HG02759 (cell line): ENCODE data around the gene MOV10L1.

Experiments
- ATAC-seq: cut with Tn5 transposase; IDR thresholded peaks from one replicate; pipeline ENCODE4 v1.9.1; 2021; ENCODE audit warnings: mild to moderate bottlenecking, moderate library complexity; ENCODE audit not compliant: unreplicated experiment

MOV10L1 gene

GRCh38 chr22:50058906-50059880 is 30.6 kb upstream of the MOV10L1 start:
- no peak for ATAC-seq

GRCh38 chr22:50059881-50060262 is 29.9 kb upstream of the MOV10L1 start:
- no peak for ATAC-seq

- ATAC-seq = no peak
These were observed 29.2 kb upstream of the MOV10L1 start for GRCh38 chr22:50060441-50061140.

- ATAC-seq = no peak
These were observed 28.5 kb upstream of the MOV10L1 start for GRCh38 chr22:50061141-50061823.

- no peak for ATAC-seq
These were observed 27.9 kb upstream of the MOV10L1 start for GRCh38 chr22:50061824-50062355.

GRCh38 chr22:50062509-50063135 is 27.2 kb upstream of the MOV10L1 start:
- no peak for ATAC-seq

- no peak for ATAC-seq
These were observed 26.0 kb upstream of the MOV10L1 start for GRCh38 chr22:50063589-50064393.

- ATAC-seq = no peak
These were observed 25.4 kb upstream of the MOV10L1 start for GRCh38 chr22:50064453-50064852.

GRCh38 chr22:50067244-50067643 is 22.6 kb upstream of the MOV10L1 start:
- no peak for ATAC-seq

- no peak for ATAC-seq
These were observed 21.7 kb upstream of the MOV10L1 start for GRCh38 chr22:50068096-50068495.

GRCh38 chr22:50070366-50070765 is 19.4 kb upstream of the MOV10L1 start:
- no peak for ATAC-seq

GRCh38 chr22:50071432-50072166 is 18.2 kb upstream of the MOV10L1 start:
- ATAC-seq = no peak

GRCh38 chr22:50072167-50072555 is 17.6 kb upstream of the MOV10L1 start:
- ATAC-seq = no peak

- no peak for ATAC-seq
These were observed 16.9 kb upstream of the MOV10L1 start for GRCh38 chr22:50072714-50073538.

GRCh38 chr22:50074056-50074455 is 15.8 kb upstream of the MOV10L1 start:
- no peak for ATAC-seq

- ATAC-seq = no peak
These were observed 15.0 kb upstream of the MOV10L1 start for GRCh38 chr22:50074551-50075530.
